Esophagus squamous epithelium (tissue), 4 donors: ENCODE data around the gene FLNB.

Experiments
- CTCF ChIP-seq, 6 experiments: fragments of 450-650 bp in 4 of 6; fragments of 200-600 bp in 2 of 6; sonication (generic) in 2 of 6; IDR thresholded peaks; one replicate each; pipeline ENCODE4 v1.5.1; 2016 to 2019; ENCODE audit warnings: antibody characterized with exemption in 6 of 6, mild to moderate bottlenecking in 4 of 6, moderate library complexity in 4 of 6
- POLR2A ChIP-seq, 4 donors: fragments of 450-650 bp; IDR thresholded peaks; one replicate each; pipeline ENCODE4 v1.6.1; 2017; ENCODE audit warnings: antibody characterized with exemption in 4 of 4, mild to moderate bottlenecking in 4 of 4, moderate library complexity in 3 of 4

DNA sequence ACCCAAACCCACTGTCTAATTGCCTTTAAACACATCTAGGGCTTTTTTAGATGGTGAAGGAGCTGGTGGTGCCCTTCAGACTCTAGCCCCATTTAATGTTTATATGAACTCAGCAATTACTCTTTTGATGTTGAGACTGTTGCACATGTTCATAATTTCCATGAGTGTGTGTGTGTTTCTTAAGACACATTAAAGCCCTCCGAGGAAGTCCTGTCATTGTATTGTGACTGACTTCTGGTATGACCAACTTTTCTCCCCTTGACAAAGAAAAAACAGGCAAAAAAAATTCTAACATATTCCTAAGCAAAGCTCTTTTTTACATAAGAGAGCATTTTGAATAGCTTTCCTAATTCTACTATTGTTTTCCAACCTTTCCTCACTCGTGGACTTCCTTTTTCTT lies 91.6 kb downstream of the FLNB start:
- TF ChIP-seq CTCF (IDR thresholded peaks at IDR 0.05): no peak
- no peak for TF ChIP-seq POLR2A (IDR thresholded peaks at IDR 0.05)
